ENCODE results near the gene DRGX. TPM values are rescaled to one million over a fixed set of nuclear protein-coding genes. Genes with fewer than 3 reads are reported as not detected.

Gene DRGX
- total RNA-seq, 1 donor, result not detected

- peaks cover 15% of the 10 kb centered on the region for H3K27me3 ChIP-seq (ENCODE audit: insufficient read depth, low read length)
- no peak overlapping the region for H3K4me3 ChIP-seq (ENCODE audit: insufficient read depth, low read length)
- no peaks in the 10 kb centered on the region for H3K36me3 ChIP-seq (ENCODE audit: insufficient read depth, low read length)
- no peaks in the 10 kb centered on the region for H3K79me2 ChIP-seq (ENCODE audit: insufficient read depth, low read length)
- no peak for TF ChIP-seq CTCF (IDR thresholded peaks at IDR 0.05; ENCODE audit: extremely low read depth, low read depth, low read length)
- H2AFZ ChIP-seq (ENCODE audit: low read length), result no peak overlapping the region
- H3K27ac ChIP-seq (ENCODE audit: low read depth, low read length), result no peak overlapping the region
- H4K20me1 ChIP-seq (ENCODE audit: insufficient read depth, low read length), result no peaks in the 10 kb centered on the region
- DNase-seq (ENCODE audit: insufficient read length, low spot score, missing footprints), result no peak
- no peaks in the 10 kb centered on the region for H3K9me3 ChIP-seq (ENCODE audit: low read depth, low read length)
- no peak overlapping the region for H3K4me2 ChIP-seq (ENCODE audit: insufficient read depth, low read length)
- H3K4me1 ChIP-seq (ENCODE audit: insufficient read depth, low read length), result no peaks in the 10 kb centered on the region
Observed at GRCh38 chr10:49366460-49366859, 29.4 kb downstream of the DRGX start.

GRCh38 chr10:49365675-49366415, 30.0 kb downstream of the DRGX start:
- Histone ChIP-seq H3K27me3 (ENCODE audit: insufficient read depth, low read length) (peaks cover 15% of the 10 kb centered on the region), H3K4me3 (ENCODE audit: insufficient read depth, low read length) (no peak overlapping the region), H3K79me2 (ENCODE audit: insufficient read depth, low read length) (no peaks in the 10 kb centered on the region), H3K36me3 (ENCODE audit: insufficient read depth, low read length) (no peaks in the 10 kb centered on the region), H3K9me3 (ENCODE audit: low read depth, low read length) (no peaks in the 10 kb centered on the region), H4K20me1 (ENCODE audit: insufficient read depth, low read length) (no peaks in the 10 kb centered on the region), H3K27ac (ENCODE audit: low read depth, low read length) (no peak overlapping the region), H2AFZ (ENCODE audit: low read length) (no peak overlapping the region), H3K4me2 (ENCODE audit: insufficient read depth, low read length) (no peak overlapping the region), H3K4me1 (ENCODE audit: insufficient read depth, low read length) (no peaks in the 10 kb centered on the region)
- TF ChIP-seq CTCF (IDR thresholded peaks at IDR 0.05; ENCODE audit: extremely low read depth, low read depth, low read length), result no peak
- DNase-seq (ENCODE audit: insufficient read length, low spot score, missing footprints), result peak; percentile 72

DNA sequence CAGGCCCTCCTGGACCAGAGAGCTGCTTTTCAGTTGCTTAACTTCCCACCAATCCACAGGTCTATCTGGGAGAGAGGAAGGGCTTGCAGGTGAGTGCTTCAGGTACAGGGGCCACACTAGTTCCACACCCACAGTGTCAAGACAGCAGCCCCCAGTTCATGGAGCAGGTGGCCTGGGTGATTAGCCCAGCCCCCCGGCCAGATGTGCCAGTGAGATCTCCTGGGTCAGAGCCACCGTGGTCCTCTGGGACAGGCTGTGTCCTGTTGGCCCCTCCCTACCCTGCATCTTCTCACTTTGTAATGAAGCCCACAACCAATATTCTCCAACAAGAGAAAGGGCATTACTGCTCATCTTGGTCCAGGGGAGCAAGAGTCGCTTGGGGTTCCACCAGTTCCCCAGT, 30.6 kb downstream of the DRGX start:
- H3K9me3 ChIP-seq (ENCODE audit: low read depth, low read length), result no peaks in the 10 kb centered on the region
- no peaks in the 10 kb centered on the region for H3K4me1 ChIP-seq (ENCODE audit: insufficient read depth, low read length)
- no peak overlapping the region for H2AFZ ChIP-seq (ENCODE audit: low read length)
- no peaks in the 10 kb centered on the region for H4K20me1 ChIP-seq (ENCODE audit: insufficient read depth, low read length)
- no peak overlapping the region for H3K4me2 ChIP-seq (ENCODE audit: insufficient read depth, low read length)
- H3K27ac ChIP-seq (ENCODE audit: low read depth, low read length), result no peak overlapping the region
- no peak for TF ChIP-seq CTCF (IDR thresholded peaks at IDR 0.05; ENCODE audit: extremely low read depth, low read depth, low read length)
- no peak overlapping the region for H3K4me3 ChIP-seq (ENCODE audit: insufficient read depth, low read length)
- peak; percentile 29 for DNase-seq (ENCODE audit: insufficient read length, low spot score, missing footprints)
- H3K36me3 ChIP-seq (ENCODE audit: insufficient read depth, low read length), result no peaks in the 10 kb centered on the region
- H3K79me2 ChIP-seq (ENCODE audit: insufficient read depth, low read length), result no peaks in the 10 kb centered on the region
- peaks cover 15% of the 10 kb centered on the region for H3K27me3 ChIP-seq (ENCODE audit: insufficient read depth, low read length)

GRCh38 chr10:49364747-49365146, 31.1 kb downstream of the DRGX start:
- TF ChIP-seq CTCF (IDR thresholded peaks at IDR 0.05; ENCODE audit: extremely low read depth, low read depth, low read length), result no peak
- Histone ChIP-seq H3K27me3 (ENCODE audit: insufficient read depth, low read length) (peaks cover 15% of the 10 kb centered on the region), H3K4me2 (ENCODE audit: insufficient read depth, low read length) (no peak overlapping the region), H4K20me1 (ENCODE audit: insufficient read depth, low read length) (no peaks in the 10 kb centered on the region), H2AFZ (ENCODE audit: low read length) (no peak overlapping the region), H3K79me2 (ENCODE audit: insufficient read depth, low read length) (no peaks in the 10 kb centered on the region), H3K36me3 (ENCODE audit: insufficient read depth, low read length) (no peaks in the 10 kb centered on the region), H3K9me3 (ENCODE audit: low read depth, low read length) (no peaks in the 10 kb centered on the region), H3K4me3 (ENCODE audit: insufficient read depth, low read length) (no peak overlapping the region), H3K27ac (ENCODE audit: low read depth, low read length) (no peak overlapping the region), H3K4me1 (ENCODE audit: insufficient read depth, low read length) (no peaks in the 10 kb centered on the region)
- no peak for DNase-seq (ENCODE audit: insufficient read length, low spot score, missing footprints)
